Measurements from ENCODE around the gene C19orf25.

DNA sequence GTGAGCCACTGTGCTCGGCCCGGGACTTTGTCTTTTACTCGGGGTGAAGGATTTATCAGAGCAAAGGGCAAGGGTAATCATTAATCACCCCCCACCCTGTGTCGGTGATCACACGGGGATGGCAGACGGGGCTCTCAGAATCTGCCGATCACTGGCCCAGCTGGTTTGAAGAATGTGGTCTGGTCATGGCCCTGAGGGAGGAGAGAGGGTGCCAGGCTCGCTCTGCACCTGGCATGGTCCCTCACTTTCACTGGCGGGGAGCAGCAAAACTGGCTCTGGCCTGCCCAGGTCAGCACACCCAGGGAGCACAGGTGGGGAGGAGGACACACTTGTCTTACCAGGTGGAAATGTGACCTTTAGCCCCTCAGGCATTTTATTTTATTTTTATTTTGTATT lies 22.2 kb upstream of the C19orf25 start:
- TF ChIP-seq, protein P1, sequence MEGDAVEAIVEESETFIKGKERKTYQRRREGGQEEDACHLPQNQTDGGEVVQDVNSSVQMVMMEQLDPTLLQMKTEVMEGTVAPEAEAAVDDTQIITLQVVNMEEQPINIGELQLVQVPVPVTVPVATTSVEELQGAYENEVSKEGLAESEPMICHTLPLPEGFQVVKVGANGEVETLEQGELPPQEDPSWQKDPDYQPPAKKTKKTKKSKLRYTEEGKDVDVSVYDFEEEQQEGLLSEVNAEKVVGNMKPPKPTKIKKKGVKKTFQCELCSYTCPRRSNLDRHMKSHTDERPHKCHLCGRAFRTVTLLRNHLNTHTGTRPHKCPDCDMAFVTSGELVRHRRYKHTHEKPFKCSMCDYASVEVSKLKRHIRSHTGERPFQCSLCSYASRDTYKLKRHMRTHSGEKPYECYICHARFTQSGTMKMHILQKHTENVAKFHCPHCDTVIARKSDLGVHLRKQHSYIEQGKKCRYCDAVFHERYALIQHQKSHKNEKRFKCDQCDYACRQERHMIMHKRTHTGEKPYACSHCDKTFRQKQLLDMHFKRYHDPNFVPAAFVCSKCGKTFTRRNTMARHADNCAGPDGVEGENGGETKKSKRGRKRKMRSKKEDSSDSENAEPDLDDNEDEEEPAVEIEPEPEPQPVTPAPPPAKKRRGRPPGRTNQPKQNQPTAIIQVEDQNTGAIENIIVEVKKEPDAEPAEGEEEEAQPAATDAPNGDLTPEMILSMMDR (IDR thresholded peaks at IDR 0.05), result no peak
- no peak for TF ChIP-seq POLR2AphosphoS5 (IDR thresholded peaks at IDR 0.05; ENCODE audit: insufficient read depth in 1 of 2, low read depth in 1 of 2)
